Measurements from ENCODE around the gene PLG.

DNA sequence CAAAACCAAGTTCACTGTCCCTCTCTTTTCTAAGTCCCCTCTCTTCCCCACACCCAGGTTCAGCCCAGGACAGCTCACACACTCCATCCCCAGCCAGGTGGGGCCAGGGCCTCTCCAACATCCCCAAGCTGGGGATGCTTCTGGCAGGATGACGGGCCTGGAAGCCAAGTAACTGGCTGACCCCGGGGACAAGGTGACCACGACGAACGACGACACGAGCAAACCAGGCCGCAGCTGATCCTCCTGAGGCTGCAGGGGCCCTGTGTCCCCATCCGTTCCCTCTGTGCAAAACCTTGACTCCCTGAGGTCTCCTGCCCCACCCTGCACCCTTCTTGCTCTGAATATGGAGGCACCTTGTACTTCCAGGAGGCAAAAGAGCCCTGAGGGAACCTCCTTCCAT is 11.6 kb upstream of the PLG start:
- TF ChIP-seq, protein P1, sequence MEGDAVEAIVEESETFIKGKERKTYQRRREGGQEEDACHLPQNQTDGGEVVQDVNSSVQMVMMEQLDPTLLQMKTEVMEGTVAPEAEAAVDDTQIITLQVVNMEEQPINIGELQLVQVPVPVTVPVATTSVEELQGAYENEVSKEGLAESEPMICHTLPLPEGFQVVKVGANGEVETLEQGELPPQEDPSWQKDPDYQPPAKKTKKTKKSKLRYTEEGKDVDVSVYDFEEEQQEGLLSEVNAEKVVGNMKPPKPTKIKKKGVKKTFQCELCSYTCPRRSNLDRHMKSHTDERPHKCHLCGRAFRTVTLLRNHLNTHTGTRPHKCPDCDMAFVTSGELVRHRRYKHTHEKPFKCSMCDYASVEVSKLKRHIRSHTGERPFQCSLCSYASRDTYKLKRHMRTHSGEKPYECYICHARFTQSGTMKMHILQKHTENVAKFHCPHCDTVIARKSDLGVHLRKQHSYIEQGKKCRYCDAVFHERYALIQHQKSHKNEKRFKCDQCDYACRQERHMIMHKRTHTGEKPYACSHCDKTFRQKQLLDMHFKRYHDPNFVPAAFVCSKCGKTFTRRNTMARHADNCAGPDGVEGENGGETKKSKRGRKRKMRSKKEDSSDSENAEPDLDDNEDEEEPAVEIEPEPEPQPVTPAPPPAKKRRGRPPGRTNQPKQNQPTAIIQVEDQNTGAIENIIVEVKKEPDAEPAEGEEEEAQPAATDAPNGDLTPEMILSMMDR (IDR thresholded peaks at IDR 0.05) = no peak
- no peak for TF ChIP-seq POLR2A (IDR thresholded peaks at IDR 0.05)

Data from prostate gland (tissue), 2 donors.